Measurements from ENCODE around the gene CFAP206. TPM values are rescaled to one million over a fixed set of nuclear protein-coding genes. Genes with fewer than 3 reads are reported as not detected.

CFAP206 gene, protein sequence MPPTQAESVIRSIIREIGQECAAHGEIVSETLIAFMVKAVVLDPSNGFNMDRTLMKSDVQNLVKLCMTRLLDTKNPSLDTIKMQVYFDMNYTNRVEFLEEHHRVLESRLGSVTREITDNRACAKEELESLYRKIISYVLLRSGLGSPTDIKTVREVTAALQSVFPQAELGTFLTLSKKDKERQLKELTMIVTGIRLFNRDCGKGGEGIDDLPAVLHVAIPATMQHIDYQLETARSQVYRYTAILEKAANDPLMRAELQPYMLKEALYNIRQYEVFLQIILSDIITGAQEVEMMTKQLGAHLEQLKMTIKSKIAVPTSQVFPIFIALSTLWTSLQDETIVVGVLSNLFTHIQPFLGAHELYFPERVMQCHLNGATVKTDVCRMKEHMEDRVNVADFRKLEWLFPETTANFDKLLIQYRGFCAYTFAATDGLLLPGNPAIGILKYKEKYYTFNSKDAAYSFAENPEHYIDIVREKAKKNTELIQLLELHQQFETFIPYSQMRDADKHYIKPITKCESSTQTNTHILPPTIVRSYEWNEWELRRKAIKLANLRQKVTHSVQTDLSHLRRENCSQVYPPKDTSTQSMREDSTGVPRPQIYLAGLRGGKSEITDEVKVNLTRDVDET
- total RNA-seq (2014; rRNA removed; shearing (Covaris generic)) (1.9 TPM in 1 of 2 replicates, not detected in the other), polyA plus RNA-seq (2016; fragmentation: Nextera tagmentation; extraction: Ambion mirVana) (0.14 TPM in 1 of 2 replicates, not detected in the other)

DNA sequence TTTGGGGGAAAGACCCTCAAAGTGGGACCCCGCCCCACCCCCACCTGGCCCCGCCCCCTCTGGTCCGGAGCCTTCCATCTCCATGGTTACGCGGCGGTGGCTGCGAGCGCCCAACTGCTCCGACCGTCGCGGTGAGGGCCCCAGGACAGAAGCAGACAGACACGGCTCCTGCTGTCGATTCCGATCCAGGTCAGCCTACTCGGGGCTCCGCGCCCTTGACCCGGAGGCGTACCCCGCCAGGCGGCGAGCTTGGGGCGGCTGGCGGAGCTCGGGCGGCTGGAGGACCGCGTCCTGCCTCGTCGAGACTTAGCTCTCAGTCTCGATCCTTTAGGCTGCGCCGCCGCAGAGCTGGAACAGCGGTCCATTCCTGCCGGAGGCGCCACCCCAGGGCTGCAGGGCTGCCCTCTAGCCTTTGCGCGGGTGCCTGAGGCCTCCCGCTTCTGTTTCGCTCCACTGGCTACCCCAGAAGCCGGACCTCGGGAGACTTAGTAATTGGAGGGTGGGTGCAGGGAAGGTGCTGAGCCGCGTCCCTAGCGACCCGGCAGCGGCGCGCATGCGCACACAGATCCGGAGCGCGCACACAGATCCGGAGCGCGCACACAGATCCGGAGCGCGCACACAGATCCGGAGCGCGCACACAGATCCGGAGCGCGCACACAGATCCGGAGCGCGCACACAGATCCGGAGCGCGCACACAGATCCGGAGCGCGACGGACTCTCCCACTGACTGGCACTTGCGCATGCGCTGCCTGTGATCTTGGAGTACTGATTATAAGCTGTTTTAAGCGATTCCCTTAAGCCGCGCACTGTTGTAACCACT lies at the start of gene CFAP206:
CFAP206 (plus strand) TSS at position 72 of the 820 bp plus-strand sequence. CDS start 1,868 bp downstream, outside the sequence.
- Histone ChIP-seq H3K4me3 (peak within 1 kb of the TSS; percentile 91), H3K4me1 (ENCODE audit: insufficient read depth) (no peaks in the 10 kb centered on the region), H3K9me3 (ENCODE audit: low read depth) (no peaks in the 10 kb centered on the region), H3K79me2 (ENCODE audit: insufficient read depth) (no peaks in the 10 kb centered on the region), H3K9ac (peak within 1 kb of the TSS; percentile 82), H3F3A (ENCODE audit: insufficient read depth) (peaks cover 6% of the 10 kb centered on the region; the same call in 1 of the 2 replicates), H3K27me3 (replicated peaks; ENCODE audit: insufficient read depth) (no peaks in the 10 kb centered on the region), H4K20me1 (ENCODE audit: insufficient read depth) (no peaks in the 10 kb centered on the region), H3K27ac (peak within 1 kb of the TSS; percentile 80), H3K36me3 (ENCODE audit: low read depth) (no peaks in the 10 kb centered on the region), H3K9me2 (ENCODE audit: insufficient read depth) (no peaks in the 10 kb centered on the region), H2AFZ (peak within 1 kb of the TSS; percentile 98), H3K4me2 (ENCODE audit: unreplicated experiment) (peak within 1 kb of the TSS; percentile 92)
- in situ Hi-C loops (cut with MboI), result no loop called here
- peak; percentile 90 for DNase-seq
- TF ChIP-seq EZH2 (IDR thresholded peaks at IDR 0.05; ENCODE audit: insufficient read depth, poor library complexity, severe bottlenecking), result no peak
- TF ChIP-seq EZH2phosphoT487 (IDR thresholded peaks at IDR 0.05; ENCODE audit: insufficient read depth, low read depth), result no peak
- 1% methylated on average over 59 to 67 of the region's 82 CpGs for WGBS, 2 experiments (ENCODE audit: low coverage in 1 of 2, low lambda C conversion rate in 2 of 2, missing lambda C conversion rate in 2 of 2)

DNA sequence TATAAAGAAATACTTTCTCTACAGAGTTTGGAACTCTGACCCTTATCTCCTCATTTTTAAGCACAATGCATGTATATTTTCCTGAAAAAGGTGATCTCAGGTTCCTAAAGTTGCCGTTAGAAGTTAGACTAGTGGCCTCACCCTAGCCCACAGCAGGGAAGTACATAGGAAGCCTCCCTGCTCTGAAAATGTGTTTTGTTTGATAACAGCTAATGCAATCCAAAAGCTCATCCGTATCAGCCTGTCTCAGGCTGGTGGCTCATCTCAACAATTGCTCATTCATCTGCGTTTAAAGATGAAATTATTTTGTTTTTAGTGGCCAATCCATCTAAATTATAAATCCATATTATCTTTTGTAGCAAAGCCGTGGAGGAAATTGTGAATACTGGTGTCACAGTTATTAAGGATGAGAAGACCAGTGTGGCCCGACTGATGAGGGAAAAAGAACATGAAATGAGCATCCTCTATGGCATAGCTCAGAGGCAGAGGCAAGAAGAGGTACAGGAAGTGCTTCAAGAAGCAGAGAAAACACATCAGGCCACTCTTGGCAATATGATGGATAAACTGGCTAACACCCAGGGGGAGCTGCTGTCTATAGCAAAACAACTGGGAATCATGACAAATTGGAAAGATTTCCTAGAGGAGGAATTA lies 43.0 kb upstream of the CFAP206 start:
- in situ Hi-C loops (cut with MboI), result no loop called here
- no peak overlapping the region for H3K9ac ChIP-seq
- H3K27ac ChIP-seq, result no peak overlapping the region
- no peaks in the 10 kb centered on the region for H3K9me2 ChIP-seq (ENCODE audit: insufficient read depth)
- no peaks in the 10 kb centered on the region for H4K20me1 ChIP-seq (ENCODE audit: insufficient read depth)
- H3K27me3 ChIP-seq (replicated peaks; ENCODE audit: insufficient read depth), result no peaks in the 10 kb centered on the region
- no peaks in the 10 kb centered on the region for H3K36me3 ChIP-seq (ENCODE audit: low read depth)
- no peak for DNase-seq
- H3K4me1 ChIP-seq (ENCODE audit: insufficient read depth), result no peaks in the 10 kb centered on the region
- H3F3A ChIP-seq (ENCODE audit: insufficient read depth), result no peaks in the 10 kb centered on the region
- no peak overlapping the region for H2AFZ ChIP-seq
- TF ChIP-seq EZH2 (IDR thresholded peaks at IDR 0.05; ENCODE audit: insufficient read depth, poor library complexity, severe bottlenecking), result no peak
- no peak overlapping the region for H3K4me2 ChIP-seq (ENCODE audit: unreplicated experiment)
- H3K9me3 ChIP-seq (ENCODE audit: low read depth), result no peaks in the 10 kb centered on the region
- H3K79me2 ChIP-seq (ENCODE audit: insufficient read depth), result no peaks in the 10 kb centered on the region
- 76 to 78% methylated on average over 5 of the region's 5 CpGs for WGBS, 2 experiments (ENCODE audit: low coverage in 1 of 2, low lambda C conversion rate in 2 of 2, missing lambda C conversion rate in 2 of 2)
- no peak overlapping the region for H3K4me3 ChIP-seq

DNA sequence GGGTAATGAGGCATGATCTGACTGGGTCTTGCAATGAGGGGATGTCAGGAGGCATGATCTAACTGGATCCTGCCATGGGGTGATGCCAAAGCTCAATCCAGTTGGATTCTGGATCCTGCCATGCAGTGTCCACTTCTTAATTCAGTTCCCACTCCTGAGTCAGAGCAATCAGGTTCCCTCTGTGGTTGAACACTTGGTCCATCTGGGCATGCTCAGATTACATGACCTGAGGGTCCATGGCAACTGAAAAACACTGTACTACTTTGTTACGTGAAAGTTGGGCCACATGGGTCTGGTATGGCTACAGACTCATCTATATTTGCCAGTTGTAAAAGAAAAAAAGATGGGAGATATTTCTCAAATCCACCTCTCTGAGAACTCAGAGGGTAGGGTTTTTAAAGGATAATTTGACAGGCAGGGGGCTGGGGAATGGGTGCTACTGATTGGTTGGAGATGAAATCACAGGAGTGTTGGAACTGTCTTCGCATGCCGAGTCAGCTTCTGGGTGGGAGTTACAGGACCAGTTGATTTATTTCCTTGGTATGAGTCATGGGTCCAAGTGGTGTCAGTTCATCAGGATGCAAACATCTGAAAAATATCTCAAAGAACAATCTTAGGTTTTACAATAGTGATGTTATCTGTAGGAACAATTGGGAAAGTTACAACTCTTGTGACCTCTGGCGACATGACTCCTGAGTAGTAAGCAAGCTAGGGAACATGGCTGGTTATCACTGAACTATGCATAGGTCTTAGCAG lies 41.5 kb upstream of the CFAP206 start:
- H3K27ac ChIP-seq, result no peak overlapping the region
- no peak overlapping the region for H3K4me3 ChIP-seq
- no peaks in the 10 kb centered on the region for H3K9me2 ChIP-seq (ENCODE audit: insufficient read depth)
- H4K20me1 ChIP-seq (ENCODE audit: insufficient read depth), result no peaks in the 10 kb centered on the region
- no peaks in the 10 kb centered on the region for H3K27me3 ChIP-seq (replicated peaks; ENCODE audit: insufficient read depth)
- no peak overlapping the region for H3K9ac ChIP-seq
- WGBS, 2 experiments (ENCODE audit: low coverage in 1 of 2, low lambda C conversion rate in 2 of 2, missing lambda C conversion rate in 2 of 2), result 74% methylated on average over 4 of the region's 4 CpGs
- no peak overlapping the region for H3K4me2 ChIP-seq (ENCODE audit: unreplicated experiment)
- no peaks in the 10 kb centered on the region for H3K9me3 ChIP-seq (ENCODE audit: low read depth)
- in situ Hi-C loops (cut with MboI), result no loop called here
- H3K79me2 ChIP-seq (ENCODE audit: insufficient read depth), result no peaks in the 10 kb centered on the region
- no peaks in the 10 kb centered on the region for H3K36me3 ChIP-seq (ENCODE audit: low read depth)
- H3F3A ChIP-seq (ENCODE audit: insufficient read depth), result no peaks in the 10 kb centered on the region
- TF ChIP-seq EZH2phosphoT487 (IDR thresholded peaks at IDR 0.05; ENCODE audit: insufficient read depth, low read depth) (no peak), EZH2 (IDR thresholded peaks at IDR 0.05; ENCODE audit: insufficient read depth, poor library complexity, severe bottlenecking) (no peak)
- DNase-seq, result peak; percentile 14
- no peak overlapping the region for H2AFZ ChIP-seq
- no peaks in the 10 kb centered on the region for H3K4me1 ChIP-seq (ENCODE audit: insufficient read depth)

Measured in GM23248 (cell line).